Neural cell (in vitro differentiated cells): ENCODE data around the gene ABCC8. TPM values are rescaled to one million over a fixed set of nuclear protein-coding genes. Genes with fewer than 3 reads are reported as not detected.

Source experiments
- H2AFZ ChIP-seq: fragments of 200-600, 300-800 bp; sonication (generic), shearing (Covaris generic); 2 replicates; pipeline ENCODE4 v1.6.0; 2014; ENCODE audit warnings: low read depth, mild to moderate bottlenecking, antibody characterized with exemption, low read length, moderate library complexity
- H3F3A ChIP-seq: fragments of 200-600 bp; shearing (Covaris generic); 2 replicates; pipeline ENCODE4 v1.6.1; 2016; ENCODE audit warnings: mild to moderate bottlenecking, moderate library complexity, mixed read lengths, antibody characterized with exemption, low read length; ENCODE audit not compliant: insufficient read depth, poor library complexity, severe bottlenecking
- H3K27ac ChIP-seq: fragments of 200-600, 300-800 bp; sonication (generic), shearing (Covaris generic); 2 replicates; pipeline ENCODE4 v1.5.1; 2014; ENCODE audit warnings: mild to moderate bottlenecking, low read length, moderate library complexity
- H3K27me3 ChIP-seq: fragments of 300-800, 200-600 bp; sonication (generic), shearing (Covaris generic); 2 replicates; pipeline ENCODE4 v1.6.0; 2014; ENCODE audit warnings: mild to moderate bottlenecking, low read depth, low read length, moderate library complexity; ENCODE audit not compliant: insufficient read depth
- H3K36me3 ChIP-seq: fragments of 300-800, 200-600 bp; sonication (generic), shearing (Covaris generic); 2 replicates; pipeline ENCODE4 v1.5.1; 2014; ENCODE audit warnings: mild to moderate bottlenecking, antibody characterized with exemption, low read length, moderate library complexity; ENCODE audit not compliant: insufficient read depth
- H3K4me2 ChIP-seq: fragments of 300-800, 200-600 bp; sonication (generic), shearing (Covaris generic); 2 replicates; pipeline ENCODE4 v1.6.0; 2014; ENCODE audit warnings: mild to moderate bottlenecking, low read length
- H3K4me3 ChIP-seq: fragments of 300-800, 200-600 bp; sonication (generic), shearing (Covaris generic); 2 replicates; pipeline ENCODE4 v1.5.1; 2014; ENCODE audit warnings: mild to moderate bottlenecking, low read length, moderate library complexity
- H3K79me2 ChIP-seq: fragments of 200-600 bp; shearing (Covaris generic); replicated peaks from 2 replicates; pipeline ENCODE4 v1.6.0; 2014; ENCODE audit warnings: mild to moderate bottlenecking, low read length, moderate library complexity; ENCODE audit not compliant: insufficient read depth
- H3K9ac ChIP-seq: fragments of 300-800, 200-600 bp; sonication (generic), shearing (Covaris generic); 2 replicates; pipeline ENCODE4 v1.6.1; 2016; ENCODE audit warnings: mild to moderate bottlenecking, low read length, mixed read lengths
- H3K9me2 ChIP-seq: fragments of 200-600 bp; shearing (Covaris generic); 2 replicates; pipeline ENCODE4 v1.6.1; 2016; ENCODE audit warnings: mild to moderate bottlenecking, low read length, mixed read lengths; ENCODE audit not compliant: insufficient read depth
- H3K9me3 ChIP-seq: fragments of 200-600, 300-800 bp; sonication (generic), shearing (Covaris generic); 2 replicates; pipeline ENCODE4 v1.6.1; 2016; ENCODE audit warnings: mild to moderate bottlenecking, mixed run types, low read length, moderate library complexity, mixed read lengths
- H4K20me1 ChIP-seq: fragments of 200-600 bp; shearing (Covaris generic); 2 replicates; pipeline ENCODE4 v1.6.1; 2016; ENCODE audit warnings: mild to moderate bottlenecking, mixed run types; ENCODE audit not compliant: insufficient read depth
- CTCF ChIP-seq: fragments of 450-650 bp; IDR thresholded peaks from 2 replicates; pipeline ENCODE4 v1.5.1; 2014; ENCODE audit warnings: antibody characterized with exemption, mild to moderate bottlenecking, moderate library complexity; ENCODE audit not compliant: poor library complexity, severe bottlenecking
- EP300 ChIP-seq: fragments of 450-650 bp; conservative IDR thresholded peaks from 2 replicates; pipeline ENCODE4 v1.6.1; 2014; ENCODE audit warnings: antibody characterized with exemption, mild to moderate bottlenecking, moderate library complexity; ENCODE audit not compliant: poor library complexity, severe bottlenecking
- EZH2 ChIP-seq: fragments of 200-600, 300-800 bp; shearing (Covaris generic), sonication (generic); IDR thresholded peaks from 2 replicates; pipeline ENCODE4 v1.6.1; 2014; ENCODE audit warnings: antibody characterized with exemption, low read length, borderline replicate concordance, mild to moderate bottlenecking; ENCODE audit not compliant: insufficient read depth, poor library complexity, severe bottlenecking
- MXI1 ChIP-seq: fragments of 450-650 bp; conservative IDR thresholded peaks from 2 replicates; pipeline ENCODE4 v1.6.1; 2014; ENCODE audit warnings: antibody characterized with exemption, mild to moderate bottlenecking; ENCODE audit not compliant: poor library complexity, severe bottlenecking
- POLR2AphosphoS5 ChIP-seq: IDR thresholded peaks from 2 replicates; pipeline ENCODE4 v1.6.1; 2012
- RAD21 ChIP-seq: fragments of 450-650 bp; conservative IDR thresholded peaks from 2 replicates; pipeline ENCODE4 v1.6.1; 2014; ENCODE audit warnings: antibody characterized with exemption, mild to moderate bottlenecking, moderate library complexity
- REST ChIP-seq: IDR thresholded peaks from 2 replicates; pipeline ENCODE4 v1.6.1; 2012; ENCODE audit warnings: borderline replicate concordance
- SMC3 ChIP-seq: fragments of 450-650 bp; conservative IDR thresholded peaks from 2 replicates; pipeline ENCODE4 v1.6.1; 2014; ENCODE audit warnings: antibody characterized with exemption, mild to moderate bottlenecking, moderate library complexity; ENCODE audit not compliant: poor library complexity
- TAF1 ChIP-seq: IDR thresholded peaks from 2 replicates; pipeline ENCODE4 v1.6.1; 2012; ENCODE audit warnings: low read depth
- polyA plus RNA-seq: library from polyadenylated mRNA; depleted of rRNA; stranded (reverse); fragments of >200 nt; gene quantifications from 2 replicates; pipeline ENCODE4 v1.2.3, GENCODE V29; 2014

Gene ABCC8
- polyA plus RNA-seq, 1 donor from 2014 or later, result 13.2 TPM

GRCh38 chr11:17443423-17443822, 33.2 kb downstream of the ABCC8 start:
- H3K27ac ChIP-seq, result peak overlapping the region; percentile 29
- H3K4me2 ChIP-seq, result no peak overlapping the region
- H4K20me1 ChIP-seq, result no peaks in the 10 kb centered on the region
- no peaks in the 10 kb centered on the region for H3F3A ChIP-seq
- no peaks in the 10 kb centered on the region for H3K9me3 ChIP-seq
- H2AFZ ChIP-seq, result no peak overlapping the region
- no peak for TF ChIP-seq MXI1
- no peak for TF ChIP-seq EZH2
- TF ChIP-seq RAD21, result no peak
- no peak for TF ChIP-seq CTCF
- no peak for TF ChIP-seq EP300
- no peak for TF ChIP-seq REST
- no peak for TF ChIP-seq SMC3
- TF ChIP-seq TAF1, result no peak
- no peak for TF ChIP-seq POLR2AphosphoS5
- no peaks in the 10 kb centered on the region for H3K27me3 ChIP-seq
- H3K4me3 ChIP-seq, result no peak overlapping the region
- H3K79me2 ChIP-seq, result no peaks in the 10 kb centered on the region
- H3K36me3 ChIP-seq, result no peaks in the 10 kb centered on the region
- H3K9me2 ChIP-seq, result no peaks in the 10 kb centered on the region
- peak overlapping the region; percentile 11 for H3K9ac ChIP-seq

GRCh38 chr11:17443000-17443399, 33.6 kb downstream of the ABCC8 start:
- no peak for TF ChIP-seq MXI1
- no peak for TF ChIP-seq POLR2AphosphoS5
- no peak for TF ChIP-seq TAF1
- no peak for TF ChIP-seq EZH2
- TF ChIP-seq EP300, result no peak
- no peak for TF ChIP-seq CTCF
- no peak for TF ChIP-seq RAD21
- no peak for TF ChIP-seq SMC3
- TF ChIP-seq REST, result no peak

More at GRCh38 chr11:17443000-17443399, 33.6 kb downstream of the ABCC8 start:
- Histone ChIP-seq H2AFZ (no peak overlapping the region), H3K4me2 (no peak overlapping the region), H3K27ac (peak overlapping the region; percentile 29), H3F3A (no peaks in the 10 kb centered on the region), H3K27me3 (no peaks in the 10 kb centered on the region), H3K9ac (no peak overlapping the region), H3K79me2 (no peaks in the 10 kb centered on the region), H3K4me3 (no peak overlapping the region), H3K9me3 (no peaks in the 10 kb centered on the region), H4K20me1 (no peaks in the 10 kb centered on the region), H3K36me3 (no peaks in the 10 kb centered on the region), H3K9me2 (no peaks in the 10 kb centered on the region)
